Cerebellar cortex (tissue), 1 donor: ENCODE data around the gene CSTB.

ENCODE experiments used
- DNase-seq: peaks from one replicate; pipeline ENCODE4 v3.0.0-alpha.2; 2015; ENCODE audit warnings: low spot score

CSTB gene

GRCh38 chr21:43731476-43731875, 44.6 kb downstream of the CSTB start:
- no peak for DNase-seq

GRCh38 chr21:43728467-43729390, 47.4 kb downstream of the CSTB start:
- peak; percentile 76 for DNase-seq

GRCh38 chr21:43728154-43728466, 48.0 kb downstream of the CSTB start:
- no peak for DNase-seq

DNA sequence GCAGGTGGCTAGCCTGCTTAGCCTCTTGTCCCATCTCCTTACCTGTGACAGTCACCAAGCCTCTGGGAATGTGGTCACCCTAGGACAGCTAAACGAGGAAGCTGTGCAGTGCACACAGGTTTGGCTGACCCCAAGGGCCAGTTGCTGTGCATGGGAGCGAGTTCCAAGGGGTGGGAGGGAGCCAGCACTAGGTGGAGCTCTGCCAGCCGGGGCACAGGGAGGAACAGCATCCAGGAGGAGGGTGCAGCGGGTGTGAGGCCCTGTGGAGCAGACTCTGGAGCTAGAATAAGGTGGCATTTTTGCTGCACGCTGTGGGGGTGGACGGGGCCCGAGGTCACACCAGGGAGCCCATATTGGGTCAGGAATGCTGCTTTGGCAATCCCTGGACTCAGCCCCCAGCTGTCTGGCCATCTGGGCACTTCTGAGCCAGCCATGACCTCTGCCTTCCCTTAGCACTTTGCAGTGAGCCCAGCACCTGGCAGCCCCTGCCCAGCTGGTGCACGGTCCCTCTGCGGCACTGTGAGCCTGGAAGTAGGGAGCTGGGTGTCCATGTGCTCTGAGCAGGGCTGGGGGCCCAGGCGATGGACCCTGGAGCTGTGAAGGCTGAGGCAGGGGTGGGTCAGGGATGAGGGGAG, 48.5 kb downstream of the CSTB start:
- no peak for DNase-seq

- DNase-seq, result peak; percentile 56
Measured at GRCh38 chr21:43726686-43727518, 49.2 kb downstream of the CSTB start.
